ENCODE data around the gene CCDC28A.

- TF ChIP-seq CTCF (conservative IDR thresholded peaks at IDR 0.05; ENCODE audit: low read length) (no peak), EZH2phosphoT487 (IDR thresholded peaks at IDR 0.05; ENCODE audit: borderline replicate concordance, low read depth, low read length) (no peak)
Observed at GRCh38 chr6:138824482-138825144, 51.0 kb downstream of the CCDC28A start.

Measured in OCI-LY7 (cell line).